Suprapubic skin (tissue), 4 donors: ENCODE data around the gene TMEM254. TPM values are rescaled to one million over a fixed set of nuclear protein-coding genes. Genes with fewer than 3 reads are reported as not detected.
"Not testable (repeated sequence)": the region's sequence is repeated elsewhere in the genome, so short reads cannot be mapped to it uniquely, and the experiment has no call there.

Source experiments
- DNase-seq, 2 donors: peaks; one replicate each; pipeline ENCODE4 v3.0.0-alpha.2; 2019; ENCODE audit warnings: low spot score in 2 of 2
- H3K27ac ChIP-seq: fragments of 200-600 bp; sonication (generic); one replicate; pipeline ENCODE4 v1.5.1; 2019
- H3K27me3 ChIP-seq: fragments of 200-600 bp; sonication (generic); one replicate; pipeline ENCODE4 v1.5.1; 2019
- H3K36me3 ChIP-seq: fragments of 200-600 bp; sonication (generic); one replicate; pipeline ENCODE4 v1.5.1; 2019
- H3K4me1 ChIP-seq: fragments of 200-600 bp; sonication (generic); one replicate; pipeline ENCODE4 v1.5.1; 2019
- H3K4me3 ChIP-seq: fragments of 200-600 bp; sonication (generic); one replicate; pipeline ENCODE4 v1.5.1; 2019; ENCODE audit warnings: mild to moderate bottlenecking
- H3K9me3 ChIP-seq: fragments of 200-600 bp; sonication (generic); one replicate; pipeline ENCODE4 v1.5.1; 2019
- CTCF ChIP-seq, 2 donors: fragments of 200-600 bp in 1 of 2; fragments of 450-650 bp in 1 of 2; sonication (generic) in 1 of 2; IDR thresholded peaks; one replicate each; pipeline ENCODE4 v1.5.1; 2016 to 2019; ENCODE audit warnings: antibody characterized with exemption in 2 of 2, mild to moderate bottlenecking in 1 of 2, moderate library complexity in 1 of 2
- EP300 ChIP-seq: sonication (generic); formaldehyde crosslinking; IDR thresholded peaks from one replicate; pipeline ENCODE4 v1.6.1; 2017; ENCODE audit warnings: antibody characterized with exemption
- POLR2A ChIP-seq, 2 donors: fragments of 450-650 bp; IDR thresholded peaks; one replicate each; pipeline ENCODE4 v1.6.1; 2017; ENCODE audit warnings: antibody characterized with exemption in 2 of 2, mild to moderate bottlenecking in 2 of 2, moderate library complexity in 2 of 2
- POLR2AphosphoS5 ChIP-seq, 3 donors: sonication (generic); formaldehyde crosslinking; IDR thresholded peaks; one replicate each; pipeline ENCODE4 v1.6.1; 2017; ENCODE audit warnings: antibody characterized with exemption in 3 of 3
- WGBS: methylation state at CpG from one replicate; pipeline ENCODE4 v1.1.5; 2018; 5-methylcytosine and 5-hydroxymethylcytosine counted together
- total RNA-seq, 4 donors: library from RNA; depleted of rRNA; stranded (reverse); fragments of >200 nt; gene quantifications; one replicate each; pipeline ENCODE4 v1.1.0, GENCODE V29; 2016

TMEM254 gene
- total RNA-seq, 4 donors from 2014 or later = 34.0 to 90.8 (median 77.2) TPM

- Histone ChIP-seq H3K4me3 (no peak overlapping the region), H3K9me3 (no peaks in the 10 kb centered on the region), H3K27me3 (no peaks in the 10 kb centered on the region), H3K4me1 (no peaks in the 10 kb centered on the region), H3K27ac (no peak overlapping the region), H3K36me3 (no peaks in the 10 kb centered on the region)
- 74% methylated on average over 2 of the region's 2 CpGs for WGBS
- no peak for TF ChIP-seq POLR2A (IDR thresholded peaks at IDR 0.05)
- no peak for TF ChIP-seq POLR2AphosphoS5 (IDR thresholded peaks at IDR 0.05)
- TF ChIP-seq EP300 = no peak
- TF ChIP-seq CTCF (IDR thresholded peaks at IDR 0.05) = no peak
- no peak for DNase-seq
Observed at GRCh38 chr10:80122746-80123145, 44.3 kb downstream of the TMEM254 start.

GRCh38 chr10:80126876-80127275, 48.4 kb downstream of the TMEM254 start:
- H3K4me1 ChIP-seq = peaks cover 5% of the 10 kb centered on the region
- no peaks in the 10 kb centered on the region for H3K9me3 ChIP-seq
- DNase-seq = no peak
- no peak overlapping the region for H3K4me3 ChIP-seq
- no peaks in the 10 kb centered on the region for H3K36me3 ChIP-seq
- no peak overlapping the region for H3K27ac ChIP-seq
- no peak for TF ChIP-seq POLR2AphosphoS5 (IDR thresholded peaks at IDR 0.05)
- TF ChIP-seq EP300 = no peak
- TF ChIP-seq POLR2A (IDR thresholded peaks at IDR 0.05) = no peak
- TF ChIP-seq CTCF (IDR thresholded peaks at IDR 0.05) = no peak
- no peaks in the 10 kb centered on the region for H3K27me3 ChIP-seq
- WGBS = 67% methylated on average over 4 of the region's 4 CpGs

- H3K4me3 ChIP-seq = no peak overlapping the region
- H3K27ac ChIP-seq = no peak overlapping the region
Observed at GRCh38 chr10:80131499-80131901, 53.0 kb downstream of the TMEM254 start.

GRCh38 chr10:80132299-80133139, 54.1 kb downstream of the TMEM254 start, which contains the start of gene PLAC9:
Gene PLAC9, plus strand, starts transcription at chr10:80132730. Its CDS starts 33 bp downstream, at chr10:80132763.
- peaks cover 53% of the 10 kb centered on the region for H3K4me1 ChIP-seq
- TF ChIP-seq POLR2A (IDR thresholded peaks at IDR 0.05) (peak in 1 of 2 donors; percentile 65), CTCF (IDR thresholded peaks at IDR 0.05) (no peak)
- peak within 1 kb of the TSS; percentile 85 for H3K27ac ChIP-seq
- WGBS = 12% methylated on average over 27 of the region's 58 CpGs
- no peaks in the 10 kb centered on the region for H3K9me3 ChIP-seq
- H3K4me3 ChIP-seq = peak within 1 kb of the TSS; percentile 52
- H3K27me3 ChIP-seq = peaks cover 5% of the 10 kb centered on the region
- H3K36me3 ChIP-seq = no peaks in the 10 kb centered on the region
- DNase-seq = peak; percentile 82

More at GRCh38 chr10:80131499-80131901, 53.0 kb downstream of the TMEM254 start:
- no peaks in the 10 kb centered on the region for H3K9me3 ChIP-seq
- no peak for TF ChIP-seq CTCF (IDR thresholded peaks at IDR 0.05)
- no peaks in the 10 kb centered on the region for H3K36me3 ChIP-seq
- H3K27me3 ChIP-seq = peaks cover 5% of the 10 kb centered on the region
- peak in 1 of 2 donors; percentile 43 for DNase-seq
- WGBS = 74% methylated on average over 6 of the region's 6 CpGs
- H3K4me1 ChIP-seq = peaks cover 43% of the 10 kb centered on the region

GRCh38 chr10:80133206-80133605, 54.7 kb downstream of the TMEM254 start:
- peaks cover 5% of the 10 kb centered on the region for H3K27me3 ChIP-seq
- 7% methylated on average over 6 of the region's 6 CpGs for WGBS
- H3K27ac ChIP-seq = peak overlapping the region; percentile 85
- no peaks in the 10 kb centered on the region for H3K36me3 ChIP-seq
- H3K4me3 ChIP-seq = peak overlapping the region; percentile 52
- peak; percentile 85 to 86 for DNase-seq
- TF ChIP-seq CTCF (IDR thresholded peaks at IDR 0.05) (no peak), POLR2A (IDR thresholded peaks at IDR 0.05) (peak in 1 of 2 donors; percentile 54), POLR2AphosphoS5 (IDR thresholded peaks at IDR 0.05) (peak in 1 of 3 donors; percentile 49)
- H3K9me3 ChIP-seq = no peaks in the 10 kb centered on the region
- H3K4me1 ChIP-seq = peaks cover 55% of the 10 kb centered on the region

- 39% methylated on average over 9 of the region's 9 CpGs for WGBS
- peak in 1 of 2 donors; percentile 56 for DNase-seq
- peaks cover 55% of the 10 kb centered on the region for H3K4me1 ChIP-seq
- peak overlapping the region; percentile 85 for H3K27ac ChIP-seq
- peak overlapping the region; percentile 52 for H3K4me3 ChIP-seq
- H3K9me3 ChIP-seq, H3K27me3 ChIP-seq, H3K36me3 ChIP-seq: not testable (repeated sequence)
Observed at GRCh38 chr10:80133687-80134086, 55.2 kb downstream of the TMEM254 start.
